Activated CD8-positive, alpha-beta memory T cell treated with anti-CD3 and anti-CD28 coated beads, Interleukin-2, amount 50 U/mL, for 4 hours (primary cell): ENCODE data around the gene RTEL1.
A peak's percentile ranks its signal among the peaks of the same experiment; 100 is the strongest.
"Not testable (repeated sequence)": the region's sequence is repeated elsewhere in the genome, so short reads cannot be mapped to it uniquely, and the experiment has no call there.

Source experiments
- DNase-seq: peaks from one replicate; pipeline ENCODE4 v3.0.0-alpha.2; 2020

Gene RTEL1

GRCh38 chr20:63702036-63702665 is 44.0 kb downstream of the RTEL1 start:
- DNase-seq, result no peak

GRCh38 chr20:63702751-63703470 is 44.8 kb downstream of the RTEL1 start:
- DNase-seq, result no peak

DNA sequence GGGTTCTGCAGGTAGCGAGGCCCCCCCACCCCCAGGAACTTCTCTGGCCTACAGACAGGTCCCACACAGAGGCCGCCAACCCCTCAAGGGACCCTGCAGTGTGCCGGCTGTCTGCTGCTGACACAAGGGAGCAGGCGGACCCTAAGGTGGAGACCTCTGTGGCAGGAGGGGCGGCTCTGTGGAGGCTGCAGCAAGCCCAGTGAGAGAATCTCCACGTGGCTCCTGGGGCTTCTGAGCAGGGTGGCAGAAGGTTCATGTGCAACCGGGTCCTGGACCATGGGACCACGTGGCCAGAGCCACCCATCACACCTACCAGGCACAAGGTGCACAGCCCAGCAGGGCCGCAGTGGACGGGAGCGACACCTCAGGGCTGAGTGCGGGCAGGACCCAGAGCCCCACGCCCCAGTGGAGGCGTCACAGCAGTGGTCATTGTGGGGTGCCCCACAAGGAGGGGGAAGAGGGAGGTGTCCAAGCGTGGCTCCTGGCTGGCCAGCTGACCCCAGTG is 45.4 kb downstream of the RTEL1 start:
- DNase-seq, result no peak

DNA sequence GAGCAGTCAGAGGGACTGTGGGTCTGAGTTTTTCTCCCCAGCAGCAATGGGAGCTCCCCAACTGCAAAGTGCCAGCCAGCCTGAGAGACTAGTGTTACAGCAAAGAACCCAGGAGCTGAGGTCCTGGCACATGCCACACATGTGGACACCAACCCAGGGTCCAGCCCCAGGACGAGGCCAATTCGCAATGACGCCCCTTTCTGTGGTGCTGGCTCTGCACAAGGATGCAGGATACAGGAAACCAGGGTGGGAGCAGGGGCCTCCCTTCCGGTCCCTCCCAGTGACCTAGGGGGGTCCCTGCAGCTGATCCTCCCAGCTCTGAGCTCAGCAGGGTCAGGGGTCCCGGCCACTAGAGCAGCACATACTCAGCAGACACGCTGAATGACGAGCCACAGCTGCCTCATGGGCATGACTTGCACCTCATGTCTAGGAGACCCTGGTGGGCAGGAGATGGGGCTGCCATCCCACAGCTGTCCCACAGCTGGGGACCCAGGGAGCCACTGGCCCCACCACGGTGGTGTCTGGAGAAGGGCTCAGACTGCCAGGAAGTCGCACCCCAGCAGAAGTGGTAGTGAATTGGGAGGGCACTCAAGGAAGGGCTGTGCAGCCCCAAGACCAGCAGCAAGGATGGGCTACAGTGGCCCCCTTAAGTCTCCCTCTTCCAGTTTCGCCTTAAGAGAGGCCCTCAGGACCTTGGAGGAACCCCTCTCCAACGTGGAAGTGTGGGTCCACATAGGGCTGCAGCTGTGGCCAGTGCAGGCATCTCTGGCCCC is 46.0 kb downstream of the RTEL1 start:
- DNase-seq, result no peak

- DNase-seq, result no peak
Measured at GRCh38 chr20:63704749-63705117, 46.6 kb downstream of the RTEL1 start.

- no peak for DNase-seq
Measured at GRCh38 chr20:63705232-63706026, 47.3 kb downstream of the RTEL1 start.

- DNase-seq, result no peak
Measured at GRCh38 chr20:63706027-63706695, 48.0 kb downstream of the RTEL1 start.

DNA sequence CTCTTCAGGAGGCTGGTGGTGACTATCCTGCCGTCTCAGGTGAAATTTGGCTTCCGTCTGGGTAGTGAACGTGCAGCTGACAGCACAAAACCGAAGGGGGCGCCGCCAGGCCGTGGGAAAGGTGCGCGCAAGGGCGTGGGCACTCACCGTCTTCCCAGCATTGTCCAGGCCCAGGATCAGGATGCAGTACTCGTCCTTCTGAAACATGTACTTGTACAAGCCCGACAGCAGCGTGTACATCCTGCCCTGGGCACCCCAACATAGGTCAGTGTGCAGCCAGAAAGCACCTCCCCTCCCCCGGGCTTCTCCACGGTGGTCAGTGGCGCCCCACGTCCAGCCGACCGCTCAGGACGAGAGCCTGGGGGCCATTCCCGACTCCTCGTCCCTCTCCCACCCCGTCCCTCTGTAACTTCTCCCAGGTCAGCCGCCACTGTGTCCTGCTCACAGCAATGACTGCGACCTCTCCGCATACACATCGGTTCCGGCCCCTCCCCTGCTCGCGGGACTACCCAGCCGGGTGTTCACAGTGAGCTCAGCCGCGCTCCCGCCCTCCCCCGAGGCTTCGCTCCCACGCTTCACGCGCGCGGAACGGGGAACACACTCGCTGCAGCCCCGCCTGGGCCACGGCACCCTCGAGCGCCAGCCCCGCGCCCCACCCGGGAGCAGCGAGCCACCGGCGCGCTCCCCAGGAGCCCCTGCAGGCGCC is 48.9 kb downstream of the RTEL1 start:
- peak; percentile 70 for DNase-seq

- peak; percentile 90 for DNase-seq
Measured at GRCh38 chr20:63707558-63708300, 49.6 kb downstream of the RTEL1 start, which contains the start of the genes ARFRP1 and ZGPAT. TSS of gene ARFRP1 (minus strand) at chr20:63707976. CDS start at chr20:63707091, 885 bp downstream. TSS of gene ZGPAT (plus strand) at chr20:63708039. CDS start at chr20:63708581, 542 bp downstream.

DNA sequence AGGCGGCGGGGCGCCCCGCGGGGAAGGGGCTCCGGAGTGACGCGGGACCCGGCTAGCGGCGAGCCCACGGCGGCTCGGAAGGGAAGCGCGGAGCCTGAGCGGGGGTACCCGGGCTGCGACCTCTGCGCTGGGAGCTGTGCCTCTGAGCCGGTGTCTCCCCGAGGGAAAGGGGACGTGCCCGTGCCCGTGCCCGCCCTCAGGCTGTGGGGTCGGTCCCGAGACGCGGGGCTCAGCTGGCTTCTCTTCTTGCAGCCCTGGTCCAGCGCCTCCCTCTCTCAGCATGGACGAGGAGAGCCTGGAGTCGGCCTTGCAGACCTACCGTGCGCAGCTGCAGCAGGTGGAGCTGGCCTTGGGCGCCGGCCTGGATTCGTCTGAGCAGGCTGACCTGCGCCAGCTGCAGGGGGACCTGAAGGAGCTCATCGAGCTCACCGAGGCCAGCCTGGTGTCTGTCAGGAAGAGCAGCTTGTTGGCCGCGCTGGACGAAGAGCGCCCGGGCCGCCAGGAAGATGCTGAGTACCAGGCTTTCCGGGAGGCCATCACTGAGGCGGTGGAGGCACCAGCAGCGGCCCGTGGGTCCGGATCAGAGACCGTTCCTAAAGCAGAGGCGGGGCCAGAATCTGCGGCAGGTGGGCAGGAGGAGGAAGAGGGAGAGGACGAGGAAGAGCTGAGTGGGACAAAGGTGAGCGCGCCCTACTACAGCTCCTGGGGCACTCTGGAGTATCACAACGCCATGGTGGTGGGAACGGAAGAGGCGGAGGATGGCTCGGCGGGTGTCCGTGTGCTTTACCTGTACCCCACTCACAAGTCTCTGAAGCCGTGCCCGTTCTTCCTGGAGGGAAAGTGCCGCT is 50.4 kb downstream of the RTEL1 start:
- no peak for DNase-seq

GRCh38 chr20:63709149-63709527 is 51.0 kb downstream of the RTEL1 start:
- DNase-seq, result no peak

DNA sequence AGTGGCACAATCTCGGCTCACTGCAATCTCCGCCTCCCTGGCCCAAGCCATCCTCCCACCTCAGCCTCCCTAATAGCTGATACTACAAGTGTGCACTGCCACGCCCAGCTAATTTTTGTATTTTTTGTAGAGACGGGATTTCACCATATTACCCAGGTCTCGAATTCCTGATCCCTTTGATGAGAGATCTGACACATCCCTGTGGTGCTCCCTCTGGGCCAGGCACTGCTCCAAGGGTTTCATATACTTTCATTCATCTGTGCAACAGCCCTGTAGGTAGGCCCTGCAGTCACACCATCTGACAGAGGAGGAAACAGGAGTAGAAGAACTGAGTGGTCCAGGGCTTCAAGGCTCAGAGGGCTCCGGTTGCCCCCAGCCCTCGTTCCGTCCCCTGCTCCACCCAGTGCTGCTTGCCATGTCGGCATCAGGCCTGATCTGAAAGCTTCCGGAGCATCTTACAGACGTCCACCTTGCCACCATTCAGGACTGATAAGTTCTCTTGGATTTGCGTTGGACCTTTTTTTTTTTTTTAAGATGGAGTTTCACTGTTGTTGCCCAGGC is 53.1 kb downstream of the RTEL1 start:
- DNase-seq, result no peak

DNA sequence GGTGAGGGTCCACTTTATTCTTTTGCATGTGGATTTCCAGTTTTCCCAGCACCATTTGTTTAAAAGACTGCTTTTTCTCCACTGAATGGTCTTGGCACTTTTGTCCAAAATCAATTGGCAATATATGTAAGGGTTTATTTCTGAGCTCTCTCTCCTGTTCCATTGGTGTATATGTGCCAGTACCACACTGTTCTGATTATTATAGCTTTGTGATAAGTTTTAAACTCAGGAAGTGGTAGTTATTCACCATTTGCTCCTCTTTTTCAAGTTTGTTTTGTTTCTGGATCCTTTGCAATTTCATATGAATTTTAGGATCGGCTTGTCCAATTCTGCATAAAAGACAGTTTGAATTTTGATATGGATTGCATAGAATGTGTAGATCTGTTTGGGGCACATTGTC is 54.1 kb downstream of the RTEL1 start:
- no peak for DNase-seq

DNA sequence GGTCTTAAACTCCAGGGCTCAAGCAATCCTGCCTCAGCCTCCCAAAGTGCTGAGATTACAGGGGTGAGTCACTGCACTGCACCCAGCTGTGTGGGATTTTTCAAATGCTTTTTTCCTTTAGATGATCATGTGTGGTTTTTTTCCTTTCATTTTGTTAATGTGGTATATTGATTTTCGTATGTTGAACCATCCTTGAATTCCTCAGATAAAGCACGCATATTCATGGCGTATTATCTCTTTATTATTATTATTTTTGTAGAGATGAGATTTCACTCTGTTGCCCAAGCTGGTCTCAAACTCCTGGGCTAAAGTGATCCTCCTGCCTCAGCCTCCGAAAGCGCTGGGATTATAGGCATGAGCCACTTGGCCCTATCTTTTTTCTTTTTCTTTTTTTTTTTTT is 56.7 kb downstream of the RTEL1 start:
- no peak for DNase-seq

DNA sequence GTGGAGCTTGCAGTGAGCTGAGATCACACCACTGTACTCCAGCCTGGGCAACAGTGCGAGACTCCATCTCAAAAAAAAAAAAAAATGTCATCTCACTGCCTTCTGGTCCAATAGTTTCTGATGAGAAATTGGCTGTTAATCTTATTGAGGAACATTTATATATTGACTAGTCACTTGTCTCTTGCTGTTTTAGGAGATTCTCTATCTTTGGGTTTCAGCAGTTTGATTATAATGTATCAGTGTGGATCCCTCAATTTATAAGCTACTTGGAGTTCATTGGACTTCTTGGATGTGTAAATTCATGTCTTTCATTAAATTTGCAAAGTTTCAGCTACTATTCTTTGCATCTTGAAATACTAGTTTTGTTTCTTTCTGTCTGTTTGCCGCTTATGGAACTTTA is 60.9 kb downstream of the RTEL1 start:
- DNase-seq, result no peak

GRCh38 chr20:63722967-63723622 is 65.0 kb downstream of the RTEL1 start:
- DNase-seq, result not testable (repeated sequence)

DNA sequence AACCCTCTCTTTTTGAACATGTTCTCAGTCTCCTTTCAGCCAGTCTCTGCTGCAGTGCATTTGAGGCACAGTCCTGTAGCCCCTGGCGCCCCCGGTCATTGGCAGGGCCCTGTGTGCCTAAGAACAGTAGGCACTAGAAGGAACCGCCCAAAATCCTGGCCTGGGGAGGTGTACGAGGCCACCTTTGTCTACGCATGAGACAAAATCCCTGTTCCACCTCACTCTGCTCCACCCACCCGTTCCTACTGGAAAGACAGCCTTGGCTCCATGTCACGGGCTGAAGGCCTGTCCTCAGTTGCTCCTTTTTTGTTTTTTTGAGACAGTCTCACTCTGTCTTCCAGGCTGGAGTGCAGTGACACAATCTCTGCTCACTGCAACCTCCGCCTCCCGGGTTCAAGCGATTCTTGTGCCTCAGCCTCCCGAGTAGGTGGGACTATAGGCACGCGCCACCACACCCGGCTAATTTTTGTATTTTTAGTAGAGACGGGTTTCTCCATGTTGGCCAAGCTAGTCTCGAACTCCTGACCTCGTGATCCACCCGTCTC is 72.1 kb downstream of the RTEL1 start:
- DNase-seq, result not testable (repeated sequence)

DNA sequence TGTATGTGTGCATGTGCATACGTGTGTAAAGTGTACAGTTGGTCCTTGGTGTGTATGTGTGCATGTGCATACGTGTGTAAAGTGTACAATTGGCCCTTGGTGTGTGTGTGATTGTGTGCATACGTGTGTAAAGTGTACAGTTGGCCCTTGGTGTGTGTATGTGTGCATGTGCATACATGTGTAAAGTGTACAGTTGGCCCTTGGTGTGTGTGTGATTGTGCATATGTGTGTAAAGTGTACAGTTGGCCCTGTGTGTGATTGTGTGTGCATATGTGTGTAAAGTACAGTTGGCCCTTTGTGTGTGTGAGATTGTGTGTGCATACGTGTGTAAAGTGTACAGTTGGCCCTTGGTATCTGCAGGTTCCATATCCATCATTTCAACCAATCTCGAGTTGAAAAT is 73.3 kb downstream of the RTEL1 start:
- no peak for DNase-seq
